PFSK-1 (cell line): ENCODE data around the gene TBXAS1.

Experiments
- FOXP2 ChIP-seq: optimal IDR thresholded peaks from 2 replicates; pipeline ENCODE3; 2011; ENCODE audit warnings: borderline replicate concordance, control low read depth, inconsistent platforms; ENCODE audit not compliant: insufficient read depth; ENCODE audit errors: extremely low read length, extremely low read depth
- POLR2AphosphoS5 ChIP-seq: IDR thresholded peaks from 2 replicates; pipeline ENCODE4 v1.6.1; 2012; ENCODE audit warnings: low read depth, mild to moderate bottlenecking, control low read depth, low read length, moderate library complexity
- SIN3A ChIP-seq: IDR thresholded peaks from 2 replicates; pipeline ENCODE4 v1.6.1; 2012; ENCODE audit warnings: mild to moderate bottlenecking, low read length, moderate library complexity, borderline replicate concordance; ENCODE audit not compliant: insufficient read depth
- TAF1 ChIP-seq: IDR thresholded peaks from 2 replicates; pipeline ENCODE4 v1.6.1; 2012; ENCODE audit warnings: low read length, control low read depth, borderline replicate concordance; ENCODE audit not compliant: insufficient read depth
- TF ChIP-seq, protein P1 (sequence below), 2 experiments: IDR thresholded peaks; 2 replicates each; pipeline versions ENCODE4 v1.6.1 to v1.8.0; 2011 to 2012; ENCODE audit warnings: low read depth in 2 of 2, low read length in 2 of 2, control low read depth in 1 of 2, inconsistent platforms in 1 of 2, mild to moderate bottlenecking in 1 of 2, moderate library complexity in 1 of 2; ENCODE audit not compliant: insufficient read depth in 1 of 2

The TBXAS1 gene

DNA sequence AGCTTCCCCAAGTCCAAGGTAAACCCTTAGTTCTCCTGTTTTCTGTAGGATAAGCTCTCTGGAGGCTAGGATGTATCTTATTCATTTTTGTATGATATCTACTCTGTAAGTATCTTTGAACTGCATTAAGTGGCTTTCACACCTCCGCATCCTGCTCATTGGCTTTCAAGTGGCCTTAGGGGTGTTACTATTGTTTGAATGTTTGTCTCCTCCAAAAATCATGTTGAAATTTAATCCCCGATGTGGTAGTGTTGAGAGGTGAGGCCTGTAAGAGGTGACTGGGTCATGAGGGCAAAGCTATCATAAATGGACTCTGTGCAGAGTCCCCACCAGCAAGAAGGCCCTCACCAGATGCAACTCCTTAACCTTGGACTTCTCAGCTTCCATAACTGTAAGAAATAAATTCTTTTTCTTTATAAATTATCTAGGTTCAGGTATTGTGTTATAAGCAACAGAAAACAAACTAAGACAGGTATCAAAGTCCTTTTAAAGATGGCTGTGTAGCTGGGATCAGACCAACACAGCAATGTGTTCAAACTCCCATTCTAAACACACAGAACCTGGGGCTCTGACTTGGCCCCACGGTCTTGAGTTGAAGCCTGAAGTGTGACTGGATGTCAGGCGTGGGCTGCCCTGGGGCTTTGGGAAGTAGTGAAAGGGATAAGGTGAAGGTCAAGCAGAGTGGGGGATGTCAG lies 25.9 kb downstream of the TBXAS1 start:
- TF ChIP-seq TAF1 (no peak), FOXP2 (no peak), POLR2AphosphoS5 (no peak), SIN3A (no peak)
- TF ChIP-seq, protein P1, sequence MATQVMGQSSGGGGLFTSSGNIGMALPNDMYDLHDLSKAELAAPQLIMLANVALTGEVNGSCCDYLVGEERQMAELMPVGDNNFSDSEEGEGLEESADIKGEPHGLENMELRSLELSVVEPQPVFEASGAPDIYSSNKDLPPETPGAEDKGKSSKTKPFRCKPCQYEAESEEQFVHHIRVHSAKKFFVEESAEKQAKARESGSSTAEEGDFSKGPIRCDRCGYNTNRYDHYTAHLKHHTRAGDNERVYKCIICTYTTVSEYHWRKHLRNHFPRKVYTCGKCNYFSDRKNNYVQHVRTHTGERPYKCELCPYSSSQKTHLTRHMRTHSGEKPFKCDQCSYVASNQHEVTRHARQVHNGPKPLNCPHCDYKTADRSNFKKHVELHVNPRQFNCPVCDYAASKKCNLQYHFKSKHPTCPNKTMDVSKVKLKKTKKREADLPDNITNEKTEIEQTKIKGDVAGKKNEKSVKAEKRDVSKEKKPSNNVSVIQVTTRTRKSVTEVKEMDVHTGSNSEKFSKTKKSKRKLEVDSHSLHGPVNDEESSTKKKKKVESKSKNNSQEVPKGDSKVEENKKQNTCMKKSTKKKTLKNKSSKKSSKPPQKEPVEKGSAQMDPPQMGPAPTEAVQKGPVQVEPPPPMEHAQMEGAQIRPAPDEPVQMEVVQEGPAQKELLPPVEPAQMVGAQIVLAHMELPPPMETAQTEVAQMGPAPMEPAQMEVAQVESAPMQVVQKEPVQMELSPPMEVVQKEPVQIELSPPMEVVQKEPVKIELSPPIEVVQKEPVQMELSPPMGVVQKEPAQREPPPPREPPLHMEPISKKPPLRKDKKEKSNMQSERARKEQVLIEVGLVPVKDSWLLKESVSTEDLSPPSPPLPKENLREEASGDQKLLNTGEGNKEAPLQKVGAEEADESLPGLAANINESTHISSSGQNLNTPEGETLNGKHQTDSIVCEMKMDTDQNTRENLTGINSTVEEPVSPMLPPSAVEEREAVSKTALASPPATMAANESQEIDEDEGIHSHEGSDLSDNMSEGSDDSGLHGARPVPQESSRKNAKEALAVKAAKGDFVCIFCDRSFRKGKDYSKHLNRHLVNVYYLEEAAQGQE (IDR thresholded peaks at IDR 0.05; ENCODE audit: insufficient read depth in 1 of 2, low read depth in 2 of 2, low read length in 2 of 2), result no peak

DNA sequence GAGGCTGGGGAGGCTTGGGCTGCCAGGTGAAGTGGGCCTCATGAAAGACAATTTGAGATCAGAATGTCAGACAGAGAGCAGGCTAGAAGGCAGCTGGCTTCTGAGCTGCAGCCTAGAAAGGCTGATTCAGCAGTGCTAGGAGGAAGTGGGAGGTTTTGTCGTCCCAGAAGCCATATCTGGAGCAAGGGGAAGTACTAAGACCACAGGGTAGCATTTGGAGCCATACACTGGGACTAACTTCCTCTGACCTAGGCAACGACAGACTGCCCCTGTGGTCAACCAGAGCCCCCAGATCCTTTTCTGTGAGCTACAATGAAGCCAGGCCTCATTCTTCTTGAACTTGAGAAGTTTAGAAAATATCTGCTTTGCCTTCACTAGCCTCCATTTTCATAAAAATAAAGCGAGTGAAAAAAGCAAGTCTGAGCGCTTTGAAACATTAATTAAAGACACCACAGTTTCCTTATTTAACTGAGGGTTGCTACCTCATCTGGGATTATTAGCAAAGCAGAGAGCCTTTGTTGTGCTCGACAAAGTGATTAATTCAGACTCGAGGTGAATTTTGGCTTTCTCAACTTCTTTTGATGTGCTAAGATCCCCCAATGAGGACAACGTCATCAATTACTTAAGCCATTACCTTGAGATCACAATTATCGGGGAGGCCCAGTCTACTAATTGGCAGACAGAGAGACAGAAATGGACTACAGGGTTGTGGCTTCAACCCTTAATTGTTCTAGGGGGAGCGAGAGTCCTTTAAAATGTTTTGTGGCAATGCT lies 26.6 kb downstream of the TBXAS1 start:
- TF ChIP-seq TAF1 (no peak), FOXP2 (no peak), SIN3A (no peak), POLR2AphosphoS5 (no peak)
- TF ChIP-seq, protein P1 (IDR thresholded peaks at IDR 0.05; ENCODE audit: insufficient read depth in 1 of 2, low read depth in 2 of 2, low read length in 2 of 2), result no peak

GRCh38 chr7:139857791-139858190 lies 28.7 kb downstream of the TBXAS1 start:
- TF ChIP-seq FOXP2, result no peak
- TF ChIP-seq SIN3A, result no peak
- TF ChIP-seq, protein P1 (IDR thresholded peaks at IDR 0.05; ENCODE audit: insufficient read depth in 1 of 2, low read depth in 2 of 2, low read length in 2 of 2), result no peak
- no peak for TF ChIP-seq TAF1
- no peak for TF ChIP-seq POLR2AphosphoS5

DNA sequence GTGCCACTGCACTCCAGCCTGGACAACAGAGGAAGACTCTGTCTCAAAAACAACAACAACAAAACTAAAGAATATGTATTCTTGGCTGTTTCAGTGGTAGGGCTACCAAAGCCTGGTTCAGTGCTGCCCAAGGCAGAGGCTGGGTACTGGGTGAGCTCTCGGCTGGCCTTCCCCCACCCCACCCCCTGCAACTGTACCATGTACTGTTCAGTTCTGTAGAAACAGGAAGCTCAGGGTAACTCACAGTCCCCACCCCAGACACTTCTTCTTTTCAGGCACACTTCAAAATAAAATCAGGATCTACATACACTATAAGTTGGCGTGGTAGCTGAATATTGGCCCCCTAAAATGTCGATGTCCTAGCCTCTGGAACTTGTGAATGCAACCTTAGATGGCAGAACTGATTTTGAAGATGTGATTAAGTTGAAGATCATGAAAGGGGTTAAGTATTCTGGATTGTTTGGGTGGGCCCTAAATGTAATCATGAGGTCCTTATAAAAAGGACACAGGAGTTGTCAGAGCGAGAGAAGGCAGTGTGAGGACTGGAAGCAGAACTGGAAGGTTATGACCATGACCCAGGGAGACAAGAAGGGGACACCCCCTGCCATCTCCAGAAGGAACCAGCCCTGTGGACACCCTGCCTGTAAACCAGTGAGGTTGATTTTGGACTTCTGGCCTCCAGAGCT lies 31.2 kb downstream of the TBXAS1 start:
- TF ChIP-seq SIN3A (no peak), POLR2AphosphoS5 (no peak)

DNA sequence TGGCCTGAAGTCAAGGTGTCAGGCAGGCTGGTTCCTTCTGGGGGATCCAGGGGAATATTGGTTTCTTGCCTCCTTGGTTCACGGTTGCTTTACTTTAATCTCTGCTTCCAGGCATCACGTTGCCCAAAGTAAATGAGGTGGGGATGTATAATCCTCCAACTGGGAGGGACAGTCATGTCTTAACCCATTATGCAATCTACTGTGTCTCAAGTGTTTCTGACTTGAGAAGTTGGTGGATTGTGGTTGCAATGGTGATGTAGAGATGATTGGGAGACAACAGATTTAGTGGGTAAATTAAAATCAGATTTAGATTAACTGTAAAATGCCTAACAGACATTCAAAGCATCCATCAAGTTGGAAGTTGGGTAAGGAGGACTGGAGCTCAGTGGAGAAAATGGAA lies 32.7 kb downstream of the TBXAS1 start:
- no peak for TF ChIP-seq TAF1
- TF ChIP-seq, protein P1 (IDR thresholded peaks at IDR 0.05; ENCODE audit: insufficient read depth in 1 of 2, low read depth in 2 of 2, low read length in 2 of 2), result no peak
- no peak for TF ChIP-seq FOXP2
- TF ChIP-seq POLR2AphosphoS5, result no peak
- no peak for TF ChIP-seq SIN3A
